LNCaP clone FGC (cell line): Measurements from ENCODE around the gene AVPR2.

Source experiments
- DNase-seq: peaks from one replicate; pipeline ENCODE4 v3.0.0-alpha.2; 2011; ENCODE audit warnings: low read depth
- H3K4me3 ChIP-seq: 2 replicates; pipeline ENCODE4 v1.5.1; 2011; ENCODE audit warnings: mild to moderate bottlenecking, low read depth, low read length, control low read depth
- TF ChIP-seq, protein P1 (sequence below): IDR thresholded peaks from 2 replicates; pipeline ENCODE4 v1.5.1; 2012; ENCODE audit warnings: mild to moderate bottlenecking; ENCODE audit not compliant: control insufficient read depth, insufficient read depth; ENCODE audit errors: extremely low read depth

Gene AVPR2

DNA sequence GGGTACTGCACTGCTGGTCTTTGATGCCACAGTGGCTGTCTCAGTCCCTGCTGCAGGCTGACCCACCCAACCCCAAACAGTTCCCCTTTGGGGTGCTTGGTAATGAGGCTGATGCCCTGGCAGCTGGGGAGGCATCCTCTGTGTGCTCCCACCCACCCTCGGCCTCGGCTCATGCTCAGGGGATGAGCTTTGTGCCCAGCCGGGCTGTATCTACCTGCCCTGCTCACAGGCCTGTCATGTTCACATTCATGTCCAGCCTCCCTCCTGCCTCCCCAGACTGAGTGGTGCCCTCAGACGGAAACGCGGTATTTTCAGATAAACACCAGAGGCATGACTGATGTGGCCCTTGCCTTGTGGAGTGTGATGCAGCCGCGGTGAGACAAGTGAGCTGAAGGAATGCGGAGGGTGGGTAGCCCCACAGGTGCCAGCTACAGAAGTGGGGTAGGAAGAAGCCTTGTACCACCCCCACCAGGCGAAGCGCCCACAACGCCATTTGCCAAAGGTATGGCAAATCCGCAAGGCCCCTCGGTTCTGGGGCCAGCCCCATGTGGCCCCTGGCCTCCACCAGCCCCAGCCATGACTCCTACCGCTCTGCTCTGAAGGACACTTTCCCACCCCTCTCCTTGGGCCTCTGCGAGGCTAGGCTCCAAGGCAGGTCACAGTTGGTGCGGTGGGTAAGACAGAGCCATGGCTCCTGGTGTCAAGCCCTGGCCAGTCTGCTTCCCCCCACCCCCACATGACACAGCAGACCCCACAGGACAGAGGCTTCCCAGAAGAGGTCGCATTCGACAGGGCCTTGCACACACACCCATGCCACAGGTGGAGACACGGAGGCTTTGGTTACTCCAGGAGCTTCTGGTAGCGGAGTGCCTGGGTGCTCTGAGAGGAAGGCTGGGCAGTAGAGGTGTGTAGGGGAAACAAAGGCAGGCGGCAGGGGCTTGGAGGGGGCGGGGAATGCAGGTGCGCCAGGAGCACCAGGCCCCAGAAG lies 41.8 kb downstream of the AVPR2 start:
- no peak overlapping the region for H3K4me3 ChIP-seq
- DNase-seq, result no peak
- TF ChIP-seq, protein P1, sequence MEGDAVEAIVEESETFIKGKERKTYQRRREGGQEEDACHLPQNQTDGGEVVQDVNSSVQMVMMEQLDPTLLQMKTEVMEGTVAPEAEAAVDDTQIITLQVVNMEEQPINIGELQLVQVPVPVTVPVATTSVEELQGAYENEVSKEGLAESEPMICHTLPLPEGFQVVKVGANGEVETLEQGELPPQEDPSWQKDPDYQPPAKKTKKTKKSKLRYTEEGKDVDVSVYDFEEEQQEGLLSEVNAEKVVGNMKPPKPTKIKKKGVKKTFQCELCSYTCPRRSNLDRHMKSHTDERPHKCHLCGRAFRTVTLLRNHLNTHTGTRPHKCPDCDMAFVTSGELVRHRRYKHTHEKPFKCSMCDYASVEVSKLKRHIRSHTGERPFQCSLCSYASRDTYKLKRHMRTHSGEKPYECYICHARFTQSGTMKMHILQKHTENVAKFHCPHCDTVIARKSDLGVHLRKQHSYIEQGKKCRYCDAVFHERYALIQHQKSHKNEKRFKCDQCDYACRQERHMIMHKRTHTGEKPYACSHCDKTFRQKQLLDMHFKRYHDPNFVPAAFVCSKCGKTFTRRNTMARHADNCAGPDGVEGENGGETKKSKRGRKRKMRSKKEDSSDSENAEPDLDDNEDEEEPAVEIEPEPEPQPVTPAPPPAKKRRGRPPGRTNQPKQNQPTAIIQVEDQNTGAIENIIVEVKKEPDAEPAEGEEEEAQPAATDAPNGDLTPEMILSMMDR, result no peak

DNA sequence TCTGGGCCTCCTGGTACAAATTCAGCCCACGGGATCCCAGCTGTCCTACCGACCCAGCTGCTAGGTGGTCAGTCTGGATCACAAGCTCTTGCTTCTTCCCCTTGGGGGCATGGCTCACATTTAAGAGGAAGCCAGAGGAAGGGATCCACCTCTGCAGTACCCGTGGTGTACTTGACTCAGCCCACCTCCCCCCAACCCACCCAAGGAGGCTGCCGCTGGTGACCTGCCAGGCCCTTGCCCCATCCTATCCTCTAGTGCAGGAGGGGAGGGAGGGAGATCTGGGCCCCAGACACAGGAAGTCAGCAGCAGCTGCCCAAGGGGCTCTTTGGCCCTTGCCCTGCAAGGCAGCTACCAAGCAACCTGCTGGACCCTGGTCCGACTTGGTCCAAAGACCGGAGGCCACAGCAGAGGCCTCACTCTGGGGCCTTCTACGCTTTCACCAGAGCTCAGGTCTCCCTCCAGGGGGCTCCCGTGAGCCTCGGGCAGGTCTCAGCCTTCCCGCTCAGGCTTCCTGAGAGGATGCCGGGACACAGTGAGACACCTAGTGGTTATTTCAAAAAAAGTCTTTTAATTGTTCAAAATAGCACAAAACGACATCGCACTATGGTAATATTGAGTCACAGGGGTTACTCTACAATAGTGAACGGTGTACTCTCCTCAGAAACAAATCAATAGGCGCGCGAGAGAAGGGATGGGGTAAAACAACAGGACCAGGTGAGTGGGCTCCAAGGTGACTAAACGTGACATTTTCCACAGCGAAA lies 42.7 kb downstream of the AVPR2 start:
- TF ChIP-seq, protein P1, result peak; percentile 71
- no peak overlapping the region for H3K4me3 ChIP-seq
- no peak for DNase-seq

DNA sequence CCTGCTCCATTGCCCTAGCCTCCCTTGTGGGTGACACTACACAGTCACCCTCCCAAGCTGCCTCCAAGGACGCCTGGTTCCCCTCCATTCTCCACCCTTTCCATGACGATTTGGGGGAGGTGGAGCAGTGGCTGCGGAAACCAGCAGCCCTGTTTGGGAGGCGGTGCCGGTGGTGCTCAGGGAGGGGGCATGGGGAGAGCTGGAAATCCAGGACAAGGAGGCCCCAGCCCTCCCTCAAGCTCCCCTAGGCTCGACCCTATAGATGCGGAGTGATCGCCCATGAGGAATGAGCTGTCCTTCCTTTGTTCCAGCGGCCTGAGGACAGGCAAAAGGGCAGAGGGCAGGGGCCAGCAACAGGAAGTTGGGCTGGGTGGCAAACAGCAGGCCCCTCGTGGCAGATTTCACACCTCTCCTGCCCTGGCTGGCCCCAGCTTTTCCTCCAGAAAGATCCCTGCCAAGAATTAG lies 43.6 kb downstream of the AVPR2 start:
- no peak for DNase-seq
- TF ChIP-seq, protein P1, result no peak
- H3K4me3 ChIP-seq, result no peak overlapping the region

DNA sequence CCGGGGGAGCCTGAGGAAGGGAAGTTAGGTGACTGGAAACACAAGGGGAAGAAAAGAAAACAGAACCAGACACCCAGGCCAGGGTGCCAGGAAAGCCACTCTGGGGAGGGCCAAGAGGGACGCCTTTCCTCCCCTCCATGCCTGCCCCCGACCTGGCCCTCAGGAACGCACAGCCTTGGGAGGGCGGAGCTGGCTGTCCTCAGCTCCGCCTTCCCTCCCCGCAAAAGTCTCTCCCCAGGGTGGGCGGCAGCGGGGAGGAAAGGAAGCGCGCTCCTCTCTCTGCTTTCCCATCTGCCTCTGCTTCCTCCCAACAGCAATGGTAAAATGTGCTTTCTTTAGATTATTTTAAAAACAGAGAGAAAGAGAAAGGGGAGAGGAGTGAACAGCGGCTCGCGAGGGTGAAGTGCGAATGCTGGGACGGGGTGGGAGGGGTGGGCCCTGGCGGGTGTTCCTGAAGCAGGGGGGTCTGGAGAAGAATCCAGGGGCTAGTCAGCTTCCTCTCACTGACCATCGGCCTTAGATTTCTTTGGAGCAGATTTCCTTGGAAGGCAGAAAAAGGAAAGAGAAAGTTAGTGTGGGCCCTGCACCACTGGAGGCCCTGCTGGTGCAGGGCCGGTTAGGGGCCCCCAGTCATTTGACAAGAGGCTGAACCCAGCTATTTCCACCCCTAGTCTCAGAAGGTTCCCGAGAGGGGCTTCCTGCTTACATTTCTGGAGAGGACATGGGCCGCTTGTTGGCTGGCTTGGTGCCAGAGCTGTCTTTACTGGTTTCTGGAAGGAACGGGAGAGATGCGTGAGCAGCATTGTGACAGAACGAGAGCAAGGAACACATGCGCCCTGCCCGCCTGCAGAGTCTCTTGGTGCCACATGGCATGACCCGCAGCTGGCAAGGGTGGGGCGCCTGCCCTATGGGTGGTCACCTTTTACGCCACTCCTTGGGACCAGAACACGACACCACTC lies 44.7 kb downstream of the AVPR2 start:
- H3K4me3 ChIP-seq, result no peak overlapping the region
- TF ChIP-seq, protein P1, result no peak
- no peak for DNase-seq

DNA sequence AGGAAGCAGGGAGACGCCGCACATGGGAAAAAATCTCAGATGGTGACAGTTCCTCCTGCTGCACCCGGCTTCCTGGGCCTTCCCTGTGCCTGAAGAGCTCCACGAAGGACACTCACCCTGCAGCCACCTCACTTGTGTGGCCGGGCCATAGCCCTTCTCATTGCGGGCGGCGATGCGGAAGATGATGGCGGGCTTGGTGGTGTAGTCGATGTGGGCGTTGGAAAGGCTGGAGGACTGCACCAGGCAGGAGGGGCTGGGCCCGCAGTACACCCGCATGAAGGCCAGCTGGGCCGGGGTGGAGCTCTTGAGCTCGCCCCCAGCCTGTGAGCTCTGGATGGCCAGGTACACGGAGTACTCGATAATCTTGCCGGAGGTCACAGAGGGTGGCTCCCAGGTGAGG lies 45.7 kb downstream of the AVPR2 start:
- H3K4me3 ChIP-seq, result no peak overlapping the region
- no peak for DNase-seq
- TF ChIP-seq, protein P1, result no peak
